Measurements from ENCODE around the gene EID2. TPM values are rescaled to one million over a fixed set of nuclear protein-coding genes. Genes with fewer than 3 reads are reported as not detected.

Gene EID2
- 21.7 and 26.3 TPM in 2 replicates for total RNA-seq (2022)
- percentile 87 among the genes with signal in this experiment for Bru-seq, nascent RNA
- percentile 98 among the genes with signal in this experiment for BruChase-seq, experiment 1, labeled RNA remaining after a 2-hour chase
- BruChase-seq, experiment 2, labeled RNA remaining after a 6-hour chase = percentile 91 among the genes with signal in this experiment
- long read RNA-seq, transcript EID2-201 (1 exons, 1,629 nt) = major isoform, 20 of 20 reads
- long read RNA-seq, partial matches to known transcripts = 0 of 20 reads
- long read RNA-seq, other reads (novel, unspliced or antisense) = 0 of 20 reads

- Mint-ChIP-seq H3K27ac (ENCODE audit: unreplicated experiment) (peak within 1 kb of the TSS; percentile 93), H3K36me3 (ENCODE audit: insufficient read depth, unreplicated experiment) (peaks cover 18% of the 10 kb centered on the region), H3K27me3 (ENCODE audit: insufficient read depth, unreplicated experiment) (peaks cover 4% of the 10 kb centered on the region), H3K4me1 (ENCODE audit: low read depth, unreplicated experiment) (peaks cover 15% of the 10 kb centered on the region), H3K9me3 (ENCODE audit: unreplicated experiment) (no peaks in the 10 kb centered on the region), H3K4me3 (ENCODE audit: unreplicated experiment) (peak within 1 kb of the TSS; percentile 90)
- TF ChIP-seq, protein P1, sequence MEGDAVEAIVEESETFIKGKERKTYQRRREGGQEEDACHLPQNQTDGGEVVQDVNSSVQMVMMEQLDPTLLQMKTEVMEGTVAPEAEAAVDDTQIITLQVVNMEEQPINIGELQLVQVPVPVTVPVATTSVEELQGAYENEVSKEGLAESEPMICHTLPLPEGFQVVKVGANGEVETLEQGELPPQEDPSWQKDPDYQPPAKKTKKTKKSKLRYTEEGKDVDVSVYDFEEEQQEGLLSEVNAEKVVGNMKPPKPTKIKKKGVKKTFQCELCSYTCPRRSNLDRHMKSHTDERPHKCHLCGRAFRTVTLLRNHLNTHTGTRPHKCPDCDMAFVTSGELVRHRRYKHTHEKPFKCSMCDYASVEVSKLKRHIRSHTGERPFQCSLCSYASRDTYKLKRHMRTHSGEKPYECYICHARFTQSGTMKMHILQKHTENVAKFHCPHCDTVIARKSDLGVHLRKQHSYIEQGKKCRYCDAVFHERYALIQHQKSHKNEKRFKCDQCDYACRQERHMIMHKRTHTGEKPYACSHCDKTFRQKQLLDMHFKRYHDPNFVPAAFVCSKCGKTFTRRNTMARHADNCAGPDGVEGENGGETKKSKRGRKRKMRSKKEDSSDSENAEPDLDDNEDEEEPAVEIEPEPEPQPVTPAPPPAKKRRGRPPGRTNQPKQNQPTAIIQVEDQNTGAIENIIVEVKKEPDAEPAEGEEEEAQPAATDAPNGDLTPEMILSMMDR (IDR thresholded peaks at IDR 0.05; ENCODE audit: insufficient read depth in 1 of 2, low read depth in 1 of 2, low read length in 1 of 2, severe bottlenecking in 1 of 2, unreplicated experiment in 1 of 2) = peak; percentile 89
- DNase-seq = peak; percentile 95 to 97
- ChIA-PET CTCF (interaction anchor here (0.7 to 2.3 kb wide), 6 partner anchors 37 to 431 kb away, joined by 3 to 10 read pairs (median 6); partner anchors contain the start of genes PSMC4 and RPS16), POLR2A (interaction anchor here (0.5 to 1.9 kb wide), 3 partner anchors 56 to 887 kb away, joined by 3 to 11 read pairs (median 4); partner anchors contain the start of gene RPS16)
- Histone ChIP-seq H3K27me3 (replicated peaks; ENCODE audit: control insufficient read depth, insufficient read depth, low read length) (no peaks in the 10 kb centered on the region), H3K4me3 (ENCODE audit: low read depth, low read length) (peak within 1 kb of the TSS; percentile 82), H3K36me3 (ENCODE audit: control insufficient read depth, insufficient read depth, low read length) (no peaks in the 10 kb centered on the region), H3K4me1 (peaks cover 8% of the 10 kb centered on the region; the same call in 1 of the 2 replicates), H3K9me3 (no peaks in the 10 kb centered on the region)
- TSS peak; percentile 86 for BruUV-seq (replicated peaks)
- intact Hi-C loops (cut with micrococcal nuclease; ENCODE audit: unreplicated experiment) = loop anchor here (2.0 kb wide), 2 partner anchors 41 to 99 kb away; partner anchors contain the start of gene DLL3
Measured at GRCh38 chr19:39539518-39540332, at the start of gene EID2. Gene EID2 (minus strand): TSS chr19:39540161. CDS start chr19:39540079, 82 bp downstream.

DNA sequence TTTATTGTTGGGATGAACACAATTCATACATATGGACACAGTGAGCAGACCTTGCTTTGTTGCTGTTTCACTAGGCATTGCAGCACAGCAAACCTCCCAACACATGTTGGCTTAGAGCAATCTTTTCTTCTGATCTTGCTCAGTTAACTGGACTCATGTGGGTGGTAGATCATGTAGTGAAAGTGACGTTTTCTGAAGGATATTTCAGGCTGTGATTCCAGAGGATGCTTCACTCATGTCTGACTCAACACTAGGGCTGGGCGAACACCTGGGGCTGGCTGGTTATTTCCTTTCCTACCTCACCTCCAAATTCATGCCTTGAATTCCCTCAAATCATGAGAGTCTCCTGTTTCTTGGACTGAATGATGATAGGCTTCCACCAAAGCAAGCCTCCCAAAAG lies 48.1 kb upstream of the EID2 start:
- H3K9me3 Mint-ChIP-seq (ENCODE audit: unreplicated experiment) = no peaks in the 10 kb centered on the region

DNA sequence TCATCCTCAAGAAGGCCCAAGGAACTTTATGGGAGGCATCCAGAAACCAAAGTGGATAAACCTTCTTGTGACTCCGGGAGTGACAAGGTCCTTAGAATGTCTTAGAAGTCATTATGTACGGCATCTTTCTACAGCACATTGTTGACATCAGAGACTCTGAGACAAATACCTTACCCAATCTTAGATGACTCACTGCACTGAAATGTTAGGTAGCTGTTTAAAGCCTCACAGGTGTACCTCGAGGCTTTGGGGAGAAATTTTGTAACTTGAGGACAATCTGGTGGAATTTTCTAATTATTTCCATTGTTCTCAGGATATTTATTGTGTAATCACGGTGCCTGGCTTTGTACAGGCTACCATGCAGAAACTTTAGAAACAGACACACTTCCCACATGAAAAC lies 47.5 kb upstream of the EID2 start:
- TF ChIP-seq, protein P1 (IDR thresholded peaks at IDR 0.05; ENCODE audit: insufficient read depth in 1 of 2, low read depth in 1 of 2, low read length in 1 of 2, severe bottlenecking in 1 of 2, unreplicated experiment in 1 of 2) = no peak
- H3K27me3 Mint-ChIP-seq (ENCODE audit: insufficient read depth, unreplicated experiment) = peaks cover 9% of the 10 kb centered on the region
- Histone ChIP-seq H3K9me3 (no peaks in the 10 kb centered on the region), H3K27me3 (replicated peaks; ENCODE audit: control insufficient read depth, insufficient read depth, low read length) (no peaks in the 10 kb centered on the region), H3K36me3 (ENCODE audit: control insufficient read depth, insufficient read depth, low read length) (no peaks in the 10 kb centered on the region), H3K4me3 (ENCODE audit: low read depth, low read length) (no peak overlapping the region), H3K4me1 (peaks cover 9% of the 10 kb centered on the region; the same call in 1 of the 2 replicates)
- H3K36me3 Mint-ChIP-seq (ENCODE audit: insufficient read depth, unreplicated experiment) = no peaks in the 10 kb centered on the region
- no peaks in the 10 kb centered on the region for H3K4me1 Mint-ChIP-seq (ENCODE audit: low read depth, unreplicated experiment)
- no peak for DNase-seq
- H3K4me3 Mint-ChIP-seq (ENCODE audit: unreplicated experiment) = no peak overlapping the region
- CTCF ChIA-PET = no interaction called here
- no peak overlapping the region for H3K27ac Mint-ChIP-seq (ENCODE audit: unreplicated experiment)
- intact Hi-C loops (cut with micrococcal nuclease; ENCODE audit: unreplicated experiment) = no loop called here
- POLR2A ChIA-PET = no interaction called here
- no peaks in the 10 kb centered on the region for H3K9me3 Mint-ChIP-seq (ENCODE audit: unreplicated experiment)
- no TSS peak for BruUV-seq (replicated peaks)

More for the DNA sequence above, 48.1 kb upstream of the EID2 start:
- intact Hi-C loops (cut with micrococcal nuclease; ENCODE audit: unreplicated experiment) = no loop called here
- no peaks in the 10 kb centered on the region for H3K36me3 Mint-ChIP-seq (ENCODE audit: insufficient read depth, unreplicated experiment)
- no peaks in the 10 kb centered on the region for H3K4me1 Mint-ChIP-seq (ENCODE audit: low read depth, unreplicated experiment)
- BruUV-seq (replicated peaks) = no TSS peak
- H3K9me3 ChIP-seq = no peaks in the 10 kb centered on the region
- POLR2A ChIA-PET = no interaction called here
- CTCF ChIA-PET = no interaction called here
- no peak overlapping the region for H3K4me3 ChIP-seq (ENCODE audit: low read depth, low read length)
- no peak for DNase-seq
- TF ChIP-seq, protein P1 (IDR thresholded peaks at IDR 0.05; ENCODE audit: insufficient read depth in 1 of 2, low read depth in 1 of 2, low read length in 1 of 2, severe bottlenecking in 1 of 2, unreplicated experiment in 1 of 2) = no peak
- H3K4me3 Mint-ChIP-seq (ENCODE audit: unreplicated experiment) = no peak overlapping the region
- peaks cover 9% of the 10 kb centered on the region; the same call in 1 of the 2 replicates for H3K4me1 ChIP-seq
- H3K27ac Mint-ChIP-seq (ENCODE audit: unreplicated experiment) = no peak overlapping the region
- H3K27me3 ChIP-seq (replicated peaks; ENCODE audit: control insufficient read depth, insufficient read depth, low read length) = no peaks in the 10 kb centered on the region
- no peaks in the 10 kb centered on the region for H3K36me3 ChIP-seq (ENCODE audit: control insufficient read depth, insufficient read depth, low read length)
- peaks cover 9% of the 10 kb centered on the region for H3K27me3 Mint-ChIP-seq (ENCODE audit: insufficient read depth, unreplicated experiment)

All from Caco-2 (cell line).